GM12891 (cell line): Measurements from ENCODE around the gene RAB28.

ENCODE experiments used
- PAX5 ChIP-seq: IDR thresholded peaks from 2 replicates; pipeline ENCODE4 v1.6.1; 2011; ENCODE audit warnings: low read length, moderate library complexity, mild to moderate bottlenecking; ENCODE audit not compliant: insufficient read depth, severe bottlenecking
- POLR2A ChIP-seq: IDR thresholded peaks from 2 replicates; pipeline ENCODE4 v1.6.1; 2011; ENCODE audit warnings: low read depth, low read length, control low read depth
- POLR2AphosphoS5 ChIP-seq: IDR thresholded peaks from 2 replicates; pipeline ENCODE4 v1.6.1; 2011; ENCODE audit warnings: low read depth, low read length, control low read depth
- TAF1 ChIP-seq: IDR thresholded peaks from 2 replicates; pipeline ENCODE4 v1.6.1; 2011; ENCODE audit warnings: low read depth, low read length, control low read depth

DNA sequence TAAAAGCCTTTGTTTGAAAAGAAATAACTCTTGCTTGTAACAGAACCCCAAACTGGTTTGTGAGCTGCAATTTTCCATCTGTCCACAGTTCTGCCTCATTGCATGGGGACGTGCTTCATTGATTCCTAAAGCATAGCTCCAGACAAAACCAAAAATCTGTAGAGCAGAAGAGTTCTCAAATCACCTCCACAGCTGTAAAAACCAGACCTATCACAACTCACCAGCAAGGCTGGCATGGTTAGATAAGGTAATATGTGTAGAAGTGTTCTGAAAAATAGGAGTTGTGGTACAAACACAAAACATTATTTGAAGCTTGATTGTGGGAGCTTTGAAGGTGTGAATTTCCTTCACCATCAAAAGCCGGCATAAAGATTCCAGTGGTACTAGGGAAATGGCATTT, 12.5 kb upstream of the RAB28 start:
- TF ChIP-seq POLR2AphosphoS5 (no peak), TAF1 (no peak), POLR2A (no peak), PAX5 (no peak)
